ENCODE measurements around the gene TSPEAR.

DNA sequence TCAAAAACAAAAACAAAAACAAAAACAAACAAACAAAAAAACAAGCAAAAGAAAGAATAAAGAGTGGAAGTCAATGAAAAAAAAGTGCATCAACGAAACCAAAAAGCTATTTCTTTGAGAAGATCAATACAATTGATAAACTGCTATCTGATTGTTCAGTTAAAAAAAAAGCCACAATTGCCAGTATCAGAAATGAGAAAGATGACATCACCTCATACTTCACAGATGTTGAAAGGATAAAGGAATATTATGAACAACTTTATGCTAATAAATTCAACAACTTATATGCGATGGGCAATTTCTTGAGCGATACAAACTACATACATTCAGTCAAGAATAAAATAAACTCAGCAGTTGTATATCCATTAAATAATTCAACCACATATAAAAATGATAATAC is 258.3 kb downstream of the TSPEAR start:
- TF ChIP-seq, protein P1, sequence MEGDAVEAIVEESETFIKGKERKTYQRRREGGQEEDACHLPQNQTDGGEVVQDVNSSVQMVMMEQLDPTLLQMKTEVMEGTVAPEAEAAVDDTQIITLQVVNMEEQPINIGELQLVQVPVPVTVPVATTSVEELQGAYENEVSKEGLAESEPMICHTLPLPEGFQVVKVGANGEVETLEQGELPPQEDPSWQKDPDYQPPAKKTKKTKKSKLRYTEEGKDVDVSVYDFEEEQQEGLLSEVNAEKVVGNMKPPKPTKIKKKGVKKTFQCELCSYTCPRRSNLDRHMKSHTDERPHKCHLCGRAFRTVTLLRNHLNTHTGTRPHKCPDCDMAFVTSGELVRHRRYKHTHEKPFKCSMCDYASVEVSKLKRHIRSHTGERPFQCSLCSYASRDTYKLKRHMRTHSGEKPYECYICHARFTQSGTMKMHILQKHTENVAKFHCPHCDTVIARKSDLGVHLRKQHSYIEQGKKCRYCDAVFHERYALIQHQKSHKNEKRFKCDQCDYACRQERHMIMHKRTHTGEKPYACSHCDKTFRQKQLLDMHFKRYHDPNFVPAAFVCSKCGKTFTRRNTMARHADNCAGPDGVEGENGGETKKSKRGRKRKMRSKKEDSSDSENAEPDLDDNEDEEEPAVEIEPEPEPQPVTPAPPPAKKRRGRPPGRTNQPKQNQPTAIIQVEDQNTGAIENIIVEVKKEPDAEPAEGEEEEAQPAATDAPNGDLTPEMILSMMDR (IDR thresholded peaks at IDR 0.05 in 4 of 5, conservative IDR thresholded peaks at IDR 0.05 in 1 of 5): no peak
- TF ChIP-seq POLR2A (IDR thresholded peaks at IDR 0.05): no peak

Measured in gastrocnemius medialis (tissue), 4 donors.